Testis (tissue), 2 donors: ENCODE measurements around the gene CEP95.

Experiments
- CTCF ChIP-seq, 3 experiments: fragments of 450-650 bp in 2 of 3; fragments of 200-600 bp in 1 of 3; sonication (generic) in 1 of 3; IDR thresholded peaks; one replicate each; pipeline ENCODE4 v1.5.1; 2016 to 2019; ENCODE audit warnings: antibody characterized with exemption in 3 of 3, mild to moderate bottlenecking in 2 of 3, moderate library complexity in 1 of 3
- POLR2A ChIP-seq: fragments of 450-650 bp; IDR thresholded peaks from one replicate; pipeline ENCODE4 v1.6.1; 2017; ENCODE audit warnings: antibody characterized with exemption, mild to moderate bottlenecking, moderate library complexity

GRCh38 chr17:64477849-64478248 is 28.9 kb upstream of the CEP95 start:
- TF ChIP-seq POLR2A (no peak), CTCF (IDR thresholded peaks at IDR 0.05) (no peak)
